ENCODE data around the gene PEX11B.

The PEX11B gene

GRCh38 chr1:145887631-145888030 is 30.9 kb downstream of the PEX11B start:
- DNase-seq (no peak), ATAC-seq (ENCODE audit: insufficient read depth, low read depth) (no peak)
- H3K9me3 ChIP-seq (ENCODE audit: insufficient read depth, low read length, severe bottlenecking) = no peaks in the 10 kb centered on the region
- no peak overlapping the region for H3K27ac ChIP-seq (ENCODE audit: low read length)
- no peak overlapping the region for H2AFZ ChIP-seq (ENCODE audit: low read depth, low read length)
- H3K36me3 ChIP-seq (ENCODE audit: insufficient read depth, low read length) = no peaks in the 10 kb centered on the region
- no peaks in the 10 kb centered on the region for H4K20me1 ChIP-seq (ENCODE audit: insufficient read depth, low read length)
- no peak overlapping the region for H3K9ac ChIP-seq (ENCODE audit: low read depth, low read length)
- no peak for TF ChIP-seq CTCF (IDR thresholded peaks at IDR 0.05; ENCODE audit: borderline replicate concordance, extremely low read depth, low read length, poor library complexity, severe bottlenecking)
- no peak for TF ChIP-seq EZH2 (IDR thresholded peaks at IDR 0.05; ENCODE audit: borderline replicate concordance, low read depth, low read length, severe bottlenecking)
- H3K4me1 ChIP-seq (ENCODE audit: insufficient read depth, low read length) = peaks cover 14% of the 10 kb centered on the region
- H3K4me3 ChIP-seq (ENCODE audit: low read depth in 1 of 2, low read length in 2 of 2) = no peak overlapping the region
- no peak overlapping the region for H3K4me2 ChIP-seq (ENCODE audit: insufficient read depth, low read length)
- H3K27me3 ChIP-seq (ENCODE audit: insufficient read depth, low read length, poor library complexity) = peaks cover 30% of the 10 kb centered on the region
- H3K79me2 ChIP-seq (ENCODE audit: insufficient read depth, low read length) = no peaks in the 10 kb centered on the region

- H4K20me1 ChIP-seq (ENCODE audit: insufficient read depth, low read length) = no peaks in the 10 kb centered on the region
- no peaks in the 10 kb centered on the region for H3K79me2 ChIP-seq (ENCODE audit: insufficient read depth, low read length)
- no peak overlapping the region for H3K4me3 ChIP-seq (ENCODE audit: low read depth in 1 of 2, low read length in 2 of 2)
- DNase-seq = no peak
- TF ChIP-seq CTCF (IDR thresholded peaks at IDR 0.05; ENCODE audit: borderline replicate concordance, extremely low read depth, low read length, poor library complexity, severe bottlenecking) = no peak
- TF ChIP-seq EZH2 (IDR thresholded peaks at IDR 0.05; ENCODE audit: borderline replicate concordance, low read depth, low read length, severe bottlenecking) = no peak
- no peak overlapping the region for H3K4me2 ChIP-seq (ENCODE audit: insufficient read depth, low read length)
- no peaks in the 10 kb centered on the region for H3K9me3 ChIP-seq (ENCODE audit: insufficient read depth, low read length, severe bottlenecking)
- no peaks in the 10 kb centered on the region for H3K36me3 ChIP-seq (ENCODE audit: insufficient read depth, low read length)
- ATAC-seq (ENCODE audit: insufficient read depth, low read depth) = no peak
- H3K27ac ChIP-seq (ENCODE audit: low read length) = no peak overlapping the region
- H3K9ac ChIP-seq (ENCODE audit: low read depth, low read length) = no peak overlapping the region
- H2AFZ ChIP-seq (ENCODE audit: low read depth, low read length) = no peak overlapping the region
- peaks cover 31% of the 10 kb centered on the region for H3K27me3 ChIP-seq (ENCODE audit: insufficient read depth, low read length, poor library complexity)
- H3K4me1 ChIP-seq (ENCODE audit: insufficient read depth, low read length) = peaks cover 14% of the 10 kb centered on the region
Observed at GRCh38 chr1:145886816-145887215, 31.7 kb downstream of the PEX11B start.

GRCh38 chr1:145886390-145886789 is 32.1 kb downstream of the PEX11B start:
- no peak for ATAC-seq (ENCODE audit: insufficient read depth, low read depth)
- H3K9ac ChIP-seq (ENCODE audit: low read depth, low read length) = no peak overlapping the region
- H3K79me2 ChIP-seq (ENCODE audit: insufficient read depth, low read length) = no peaks in the 10 kb centered on the region
- H3K27ac ChIP-seq (ENCODE audit: low read length) = no peak overlapping the region
- H3K4me2 ChIP-seq (ENCODE audit: insufficient read depth, low read length) = peak overlapping the region; percentile 76
- DNase-seq = no peak
- TF ChIP-seq CTCF (IDR thresholded peaks at IDR 0.05; ENCODE audit: borderline replicate concordance, extremely low read depth, low read length, poor library complexity, severe bottlenecking) = no peak
- no peak for TF ChIP-seq EZH2 (IDR thresholded peaks at IDR 0.05; ENCODE audit: borderline replicate concordance, low read depth, low read length, severe bottlenecking)
- H4K20me1 ChIP-seq (ENCODE audit: insufficient read depth, low read length) = no peaks in the 10 kb centered on the region
- H3K27me3 ChIP-seq (ENCODE audit: insufficient read depth, low read length, poor library complexity) = peaks cover 31% of the 10 kb centered on the region
- no peak overlapping the region for H2AFZ ChIP-seq (ENCODE audit: low read depth, low read length)
- no peaks in the 10 kb centered on the region for H3K36me3 ChIP-seq (ENCODE audit: insufficient read depth, low read length)
- H3K4me1 ChIP-seq (ENCODE audit: insufficient read depth, low read length) = peaks cover 14% of the 10 kb centered on the region
- H3K9me3 ChIP-seq (ENCODE audit: insufficient read depth, low read length, severe bottlenecking) = no peaks in the 10 kb centered on the region
- H3K4me3 ChIP-seq (ENCODE audit: low read depth in 1 of 2, low read length in 2 of 2) = no peak overlapping the region

Measured in DND-41 (cell line).